Keratinocyte (primary cell): Measurements from ENCODE around the gene CENPA. TPM values are rescaled to one million over a fixed set of nuclear protein-coding genes. Genes with fewer than 3 reads are reported as not detected.

ENCODE experiments used
- DNase-seq: peaks from one replicate; pipeline ENCODE4 v3.0.0-alpha.2; 2011; ENCODE audit warnings: low read depth, missing footprints, low spot score
- FAIRE-seq: peaks from 2 replicates; lab custom pipeline; 2011; peaks lifted over from hg19 to GRCh38; lab: Jason Lieb, UNC
- H2AFZ ChIP-seq: 2 replicates; pipeline ENCODE4 v1.6.0; 2012; ENCODE audit warnings: low read length, control low read depth, inconsistent platforms; ENCODE audit not compliant: control insufficient read depth
- H3K27ac ChIP-seq: 2 replicates; pipeline ENCODE4 v1.5.1; 2011; ENCODE audit warnings: low read length; ENCODE audit not compliant: control insufficient read depth, insufficient read depth
- H3K27me3 ChIP-seq: 3 replicates; pipeline ENCODE4 v1.6.0; 2011; ENCODE audit warnings: low read length; ENCODE audit not compliant: control insufficient read depth, insufficient read depth; ENCODE audit errors: extremely low read depth
- H3K36me3 ChIP-seq, 2 experiments: 2 replicates in 1 of 2; 3 replicates in 1 of 2; pipeline ENCODE4 v1.5.1; 2011; ENCODE audit warnings: low read length in 2 of 2, mild to moderate bottlenecking in 1 of 2; ENCODE audit not compliant: control insufficient read depth in 2 of 2, insufficient read depth in 2 of 2; ENCODE audit errors: extremely low read depth in 1 of 2
- H3K4me1 ChIP-seq: 3 replicates; pipeline ENCODE4 v1.5.1; 2011; ENCODE audit warnings: low read length; ENCODE audit not compliant: control insufficient read depth, insufficient read depth; ENCODE audit errors: extremely low read depth
- H3K4me2 ChIP-seq: 3 replicates; pipeline ENCODE4 v1.6.0; 2011; ENCODE audit warnings: low read depth, low read length; ENCODE audit not compliant: control insufficient read depth, insufficient read depth; ENCODE audit errors: extremely low read depth
- H3K4me3 ChIP-seq, 3 experiments: fragments of 200-600 bp in 1 of 3; sonication (generic) in 1 of 3; 2 replicates in 2 of 3; 3 replicates in 1 of 3; pipeline ENCODE4 v1.5.1; 2011 to 2016; ENCODE audit warnings: low read length in 3 of 3, mild to moderate bottlenecking in 3 of 3, control low read depth in 2 of 3, inconsistent platforms in 1 of 3, low read depth in 1 of 3, mixed read lengths in 1 of 3, mixed run types in 1 of 3, moderate library complexity in 1 of 3; ENCODE audit not compliant: control insufficient read depth in 2 of 3, insufficient read depth in 2 of 3; ENCODE audit errors: extremely low read depth in 1 of 3
- H3K79me2 ChIP-seq: 2 replicates; pipeline ENCODE4 v1.6.0; 2012; ENCODE audit warnings: low read length; ENCODE audit not compliant: control insufficient read depth, insufficient read depth
- H3K9ac ChIP-seq: 3 replicates; pipeline ENCODE4 v1.6.0; 2011; ENCODE audit warnings: low read length; ENCODE audit not compliant: control insufficient read depth, insufficient read depth; ENCODE audit errors: extremely low read depth
- H3K9me1 ChIP-seq: 3 replicates; pipeline ENCODE4 v1.6.0; 2011; ENCODE audit warnings: low read length; ENCODE audit not compliant: control insufficient read depth, insufficient read depth; ENCODE audit errors: extremely low read depth
- H3K9me3 ChIP-seq: 2 replicates; pipeline ENCODE4 v1.5.1; 2012; ENCODE audit warnings: low read depth, low read length; ENCODE audit not compliant: control insufficient read depth
- H4K20me1 ChIP-seq: 3 replicates; pipeline ENCODE4 v1.6.0; 2011; ENCODE audit warnings: low read length; ENCODE audit not compliant: control insufficient read depth, insufficient read depth; ENCODE audit errors: extremely low read depth
- EZH2 ChIP-seq: IDR thresholded peaks from one replicate; pipeline ENCODE4 v1.6.1; 2012; ENCODE audit warnings: inconsistent platforms, mild to moderate bottlenecking, low read length, moderate library complexity
- dilution Hi-C: fragments of 300-500 bp; cut with MboI; formaldehyde crosslinking; loops from one replicate; pipeline ENCODE4 v1.7.0; 2020; ENCODE audit warnings: low sequenced_read_pairs; ENCODE audit not compliant: extremely low pct_ligation_motif_present
- polyA plus RNA-seq, 5 experiments: library from polyadenylated mRNA; depleted of rRNA in 3 of 5; stranded (reverse) in 3 of 5; stranded (forward) in 1 of 5; unstranded in 1 of 5; fragments of >200 nt; gene quantifications; 1 replicate in 1 of 5; 2 replicates in 3 of 5; 3 replicates in 1 of 5; pipeline versions ENCODE4 v1.2.1 to v1.2.3, GENCODE V29; 2011 to 2012; ENCODE audit warnings: missing spikeins in 2 of 5, low read depth in 1 of 5, low replicate concordance in 1 of 5
- TF ChIP-seq, protein P1 (sequence below), 3 experiments: IDR thresholded peaks in 1 of 3; conservative IDR thresholded peaks in 1 of 3; optimal IDR thresholded peaks in 1 of 3; 2 replicates in 2 of 3; 3 replicates in 1 of 3; pipeline versions ENCODE3 to v1.5.1; 2011; ENCODE audit warnings: low read length in 3 of 3, mild to moderate bottlenecking in 3 of 3, moderate library complexity in 2 of 3, control low read depth in 1 of 3, inconsistent platforms in 1 of 3; ENCODE audit not compliant: insufficient read depth in 2 of 3; ENCODE audit errors: extremely low read depth in 1 of 3

CENPA gene
- polyA plus RNA-seq, 1 donor (not counting 4 experiments of a cell fraction or from before 2014, with no cell fraction given) = 12.4 TPM

GRCh38 chr2:26757873-26758789, 27.7 kb upstream of the CENPA start:
- FAIRE-seq = peak; percentile 81
- peak overlapping the region; percentile 71 for H3K9ac ChIP-seq
- no peaks in the 10 kb centered on the region for H3K9me1 ChIP-seq
- TF ChIP-seq, protein P1, sequence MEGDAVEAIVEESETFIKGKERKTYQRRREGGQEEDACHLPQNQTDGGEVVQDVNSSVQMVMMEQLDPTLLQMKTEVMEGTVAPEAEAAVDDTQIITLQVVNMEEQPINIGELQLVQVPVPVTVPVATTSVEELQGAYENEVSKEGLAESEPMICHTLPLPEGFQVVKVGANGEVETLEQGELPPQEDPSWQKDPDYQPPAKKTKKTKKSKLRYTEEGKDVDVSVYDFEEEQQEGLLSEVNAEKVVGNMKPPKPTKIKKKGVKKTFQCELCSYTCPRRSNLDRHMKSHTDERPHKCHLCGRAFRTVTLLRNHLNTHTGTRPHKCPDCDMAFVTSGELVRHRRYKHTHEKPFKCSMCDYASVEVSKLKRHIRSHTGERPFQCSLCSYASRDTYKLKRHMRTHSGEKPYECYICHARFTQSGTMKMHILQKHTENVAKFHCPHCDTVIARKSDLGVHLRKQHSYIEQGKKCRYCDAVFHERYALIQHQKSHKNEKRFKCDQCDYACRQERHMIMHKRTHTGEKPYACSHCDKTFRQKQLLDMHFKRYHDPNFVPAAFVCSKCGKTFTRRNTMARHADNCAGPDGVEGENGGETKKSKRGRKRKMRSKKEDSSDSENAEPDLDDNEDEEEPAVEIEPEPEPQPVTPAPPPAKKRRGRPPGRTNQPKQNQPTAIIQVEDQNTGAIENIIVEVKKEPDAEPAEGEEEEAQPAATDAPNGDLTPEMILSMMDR (optimal IDR thresholded peaks at IDR 0.05 in 1 of 3, IDR thresholded peaks at IDR 0.05 in 1 of 3, conservative IDR thresholded peaks at IDR 0.05 in 1 of 3; ENCODE audit: extremely low read depth in 1 of 3, insufficient read depth in 2 of 3, low read length in 3 of 3) = no peak
- no peak for TF ChIP-seq EZH2
- peak overlapping the region in 1 of 3 experiments; percentile 19 for H3K4me3 ChIP-seq
- peak overlapping the region; percentile 80 for H3K4me2 ChIP-seq
- H3K9me3 ChIP-seq = no peaks in the 10 kb centered on the region
- no peaks in the 10 kb centered on the region for H3K27me3 ChIP-seq
- no peaks in the 10 kb centered on the region for H4K20me1 ChIP-seq
- no peaks in the 10 kb centered on the region for H3K36me3 ChIP-seq
- H3K4me1 ChIP-seq = peaks cover 19% of the 10 kb centered on the region
- H3K27ac ChIP-seq = peak overlapping the region; percentile 94
- dilution Hi-C loops = no loop called here
- H2AFZ ChIP-seq = peak overlapping the region; percentile 76
- peak; percentile 98 for DNase-seq
- no peaks in the 10 kb centered on the region for H3K79me2 ChIP-seq

GRCh38 chr2:26758790-26759321, 27.0 kb upstream of the CENPA start:
- TF ChIP-seq, protein P1 (optimal IDR thresholded peaks at IDR 0.05 in 1 of 3, IDR thresholded peaks at IDR 0.05 in 1 of 3, conservative IDR thresholded peaks at IDR 0.05 in 1 of 3; ENCODE audit: extremely low read depth in 1 of 3, insufficient read depth in 2 of 3, low read length in 3 of 3) = no peak
- TF ChIP-seq EZH2 = no peak
- Histone ChIP-seq H3K27ac (peak overlapping the region; percentile 94), H3K36me3 (no peaks in the 10 kb centered on the region), H3K9ac (peak overlapping the region; percentile 71), H3K9me1 (no peaks in the 10 kb centered on the region), H3K9me3 (no peaks in the 10 kb centered on the region), H2AFZ (no peak overlapping the region), H4K20me1 (no peaks in the 10 kb centered on the region), H3K4me3 (no peak overlapping the region), H3K4me2 (peak overlapping the region; percentile 80), H3K27me3 (no peaks in the 10 kb centered on the region), H3K79me2 (no peaks in the 10 kb centered on the region), H3K4me1 (peaks cover 21% of the 10 kb centered on the region)
- DNase-seq = no peak
- dilution Hi-C loops = no loop called here
- FAIRE-seq = no peak
